Cerebellar nuclear complex (tissue), 1 donor: ENCODE measurements around the gene GPANK1.

Experiments used
- DNase-seq, 2 experiments: peaks; one replicate each; lab custom pipeline; 2025; lab: John Stamatoyannopoulos, UW

GPANK1 gene

GRCh38 chr6:31662124-31662723 is 2.6 kb downstream of the GPANK1 start:
- no peak for DNase-seq

- DNase-seq: no peak
Measured at GRCh38 chr6:31661262-31662123, 3.3 kb downstream of the GPANK1 start.

GRCh38 chr6:31660381-31661261 is 4.2 kb downstream of the GPANK1 start, which contains the start of gene C6orf47:
Gene C6orf47 (minus strand): TSS chr6:31660778. CDS start chr6:31659947, 831 bp downstream.
- DNase-seq: peak in 1 of 2 experiments; percentile 14

GRCh38 chr6:31659649-31660380 is 5.0 kb downstream of the GPANK1 start:
- DNase-seq: no peak

- no peak for DNase-seq
Measured at GRCh38 chr6:31658983-31659648, 5.7 kb downstream of the GPANK1 start.

- DNase-seq: no peak
Measured at GRCh38 chr6:31658158-31658688, 6.6 kb downstream of the GPANK1 start.

- DNase-seq: no peak
Measured at GRCh38 chr6:31657406-31658157, 7.2 kb downstream of the GPANK1 start.

- no peak for DNase-seq
Measured at GRCh38 chr6:31655349-31656237, 9.2 kb downstream of the GPANK1 start, which contains the start of gene APOM. Gene APOM (plus strand): TSS chr6:31655894. CDS start chr6:31655967, 73 bp downstream.

GRCh38 chr6:31654574-31655348 is 10.0 kb downstream of the GPANK1 start:
- DNase-seq: no peak

GRCh38 chr6:31652925-31653724 is 11.7 kb downstream of the GPANK1 start:
- DNase-seq: peak in 1 of 2 experiments; percentile 71

- DNase-seq: no peak
Measured at GRCh38 chr6:31651602-31652191, 13.1 kb downstream of the GPANK1 start.

GRCh38 chr6:31645325-31645724 is 19.5 kb downstream of the GPANK1 start:
- DNase-seq: no peak

- no peak for DNase-seq
Measured at GRCh38 chr6:31643818-31644454, 20.9 kb downstream of the GPANK1 start.

- DNase-seq: no peak
Measured at GRCh38 chr6:31642798-31643570, 21.8 kb downstream of the GPANK1 start.

- DNase-seq: no peak
Measured at GRCh38 chr6:31641370-31641769, 23.4 kb downstream of the GPANK1 start.

- no peak for DNase-seq
Measured at GRCh38 chr6:31640612-31641011, 24.2 kb downstream of the GPANK1 start.
